Left lung (tissue), 10 donors: ENCODE data around the gene MROH7. TPM values are rescaled to one million over a fixed set of nuclear protein-coding genes. Genes with fewer than 3 reads are reported as not detected.

ENCODE experiments used
- ATAC-seq: fragments of 200-7000 bp; cut with Tn5 transposase; one replicate; pipeline ENCODE4 v1.9.1; 2020; ENCODE audit warnings: moderate library complexity
- DNase-seq, 4 donors: peaks; one replicate each; pipeline ENCODE4 v3.0.0-alpha.2; 2013 to 2020
- H3K27ac ChIP-seq, 2 donors: fragments of 200-600 bp; sonication (generic) in 1 of 2; one replicate each; pipeline versions ENCODE4 v1.5.0 to v1.8.0; 2020 to 2021
- H3K27me3 ChIP-seq, 2 donors: fragments of 200-600 bp; sonication (generic) in 1 of 2; one replicate each; pipeline versions ENCODE4 v1.5.0 to v1.8.0; 2020 to 2021
- H3K36me3 ChIP-seq, 2 donors: fragments of 200-600 bp; sonication (generic) in 1 of 2; one replicate each; pipeline versions ENCODE4 v1.5.0 to v1.8.0; 2020 to 2021
- H3K4me1 ChIP-seq, 2 donors: fragments of 200-600 bp; one replicate each; pipeline ENCODE4 v1.8.0; 2021
- H3K4me3 ChIP-seq, 2 donors: fragments of 200-600 bp; sonication (generic) in 1 of 2; one replicate each; pipeline versions ENCODE4 v1.5.0 to v1.8.0; 2020 to 2021; ENCODE audit warnings: mild to moderate bottlenecking in 1 of 2
- H3K9me3 ChIP-seq, 2 donors: fragments of 200-600 bp; sonication (generic) in 1 of 2; one replicate each; pipeline versions ENCODE4 v1.5.0 to v1.8.0; 2020 to 2021
- CTCF ChIP-seq, 2 donors: fragments of 200-600 bp; sonication (generic) in 1 of 2; IDR thresholded peaks; one replicate each; pipeline versions ENCODE4 v1.5.0 to v1.8.0; 2021; ENCODE audit warnings: antibody characterized with exemption in 2 of 2
- intact Hi-C, 2 donors: fragments of 100-400 bp; cut with DNase I; formaldehyde crosslinking; loops; one replicate each; pipeline versions ENCODE4 v1.11.2 to v1.14.2; 2022
- polyA plus RNA-seq, 6 donors: library from polyadenylated mRNA; unstranded; fragments of 120-200 nt; gene quantifications; one replicate each; pipeline ENCODE4 v1.2.1, GENCODE V29; 2013; ENCODE audit not compliant: insufficient read length in 6 of 6
- total RNA-seq, 2 donors: library from RNA; stranded (reverse); fragmentation: NEBNext Ultra II Directional; extraction: Animal tissue kit (Norgen Biotek cat#: 25700); gene quantifications; one replicate each; pipeline ENCODE4 v1.2.1, GENCODE V29; 2021
- donor health status: DM: no; HTN: yes; CAD: no.
- donor health status: DM: no; HTN: no; CAD: no.

MROH7 gene
- total and polyA plus RNA-seq, 8 donors: 0.70 to 16.2 (median 12.8) TPM

- no peak for TF ChIP-seq CTCF (IDR thresholded peaks at IDR 0.05)
- ATAC-seq: no peak
- H3K4me3 ChIP-seq: no peak overlapping the region
- H3K27ac ChIP-seq: no peak overlapping the region
- intact Hi-C loops: no loop called here
- no peaks in the 10 kb centered on the region for H3K4me1 ChIP-seq
- H3K27me3 ChIP-seq: no peaks in the 10 kb centered on the region
- no peaks in the 10 kb centered on the region for H3K9me3 ChIP-seq
- H3K36me3 ChIP-seq: peaks cover 0 to 5% of the 10 kb centered on the region in 2 donors
- no peak for DNase-seq
These were observed 109.8 kb downstream of the MROH7 start for GRCh38 chr1:54751426-54751825.

GRCh38 chr1:54754045-54754444, 112.5 kb downstream of the MROH7 start:
- no peak for TF ChIP-seq CTCF (IDR thresholded peaks at IDR 0.05)
- no peak for DNase-seq
- H3K4me1 ChIP-seq: no peaks in the 10 kb centered on the region
- no peak for ATAC-seq
- no peak overlapping the region for H3K27ac ChIP-seq
- H3K36me3 ChIP-seq: peaks cover 0 to 31% of the 10 kb centered on the region in 2 donors
- H3K27me3 ChIP-seq: no peaks in the 10 kb centered on the region
- intact Hi-C loops: no loop called here
- H3K9me3 ChIP-seq: no peaks in the 10 kb centered on the region
- no peak overlapping the region for H3K4me3 ChIP-seq

- ATAC-seq (no peak), DNase-seq (no peak)
- no peak for TF ChIP-seq CTCF (IDR thresholded peaks at IDR 0.05)
- intact Hi-C loops: no loop called here
- no peak overlapping the region for H3K4me3 ChIP-seq
- no peaks in the 10 kb centered on the region for H3K9me3 ChIP-seq
- no peaks in the 10 kb centered on the region for H3K4me1 ChIP-seq
- H3K27ac ChIP-seq: no peak overlapping the region
- peaks cover 0 to 33% of the 10 kb centered on the region in 2 donors for H3K36me3 ChIP-seq
- no peaks in the 10 kb centered on the region for H3K27me3 ChIP-seq
These were observed 113.1 kb downstream of the MROH7 start for GRCh38 chr1:54754486-54755285.

- H3K4me1 ChIP-seq: peaks cover 0 to under 1% of the 10 kb centered on the region in 2 donors
- no peak for ATAC-seq
- no peak for DNase-seq
- peaks cover 0 to 33% of the 10 kb centered on the region in 2 donors for H3K36me3 ChIP-seq
- H3K9me3 ChIP-seq: no peaks in the 10 kb centered on the region
- H3K4me3 ChIP-seq: no peak overlapping the region
- no peak for TF ChIP-seq CTCF (IDR thresholded peaks at IDR 0.05)
- H3K27me3 ChIP-seq: no peaks in the 10 kb centered on the region
- H3K27ac ChIP-seq: no peak overlapping the region
- intact Hi-C loops: no loop called here
These were observed 116.2 kb downstream of the MROH7 start for GRCh38 chr1:54757833-54758232.

GRCh38 chr1:54758678-54759348, 117.2 kb downstream of the MROH7 start:
- no peak for ATAC-seq
- no peak for TF ChIP-seq CTCF (IDR thresholded peaks at IDR 0.05)
- intact Hi-C loops: no loop called here
- Histone ChIP-seq H3K36me3 (peaks cover 0 to 33% of the 10 kb centered on the region in 2 donors), H3K27me3 (no peaks in the 10 kb centered on the region), H3K9me3 (no peaks in the 10 kb centered on the region), H3K4me3 (no peak overlapping the region), H3K27ac (no peak overlapping the region), H3K4me1 (peaks cover 5 to 10% of the 10 kb centered on the region in 2 donors)
- no peak for DNase-seq
